Right lobe of liver (tissue), 6 donors: Measurements from ENCODE around the gene GPSM3. TPM values are rescaled to one million over a fixed set of nuclear protein-coding genes. Genes with fewer than 3 reads are reported as not detected.

ENCODE experiments used
- ATAC-seq, 4 donors: fragments of 200-7000 bp; cut with Tn5 transposase; one replicate each; pipeline ENCODE4 v1.9.1; 2020; ENCODE audit warnings: mild to moderate bottlenecking in 4 of 4, moderate library complexity in 4 of 4
- DNase-seq, 3 donors: peaks; one replicate each; pipeline ENCODE4 v3.0.0-alpha.2; 2020
- H3K27ac ChIP-seq, 3 donors: fragments of 200-600 bp; one replicate each; pipeline ENCODE4 v1.8.0; 2022
- H3K27me3 ChIP-seq, 2 donors: fragments of 200-600 bp; one replicate each; pipeline ENCODE4 v1.8.0; 2022
- H3K36me3 ChIP-seq, 4 donors: fragments of 200-600 bp; sonication (generic) in 1 of 4; one replicate each; pipeline versions ENCODE4 v1.5.1 to v1.8.0; 2017 to 2022; ENCODE audit warnings: control low read depth in 1 of 4
- H3K4me1 ChIP-seq, 4 donors: fragments of 200-600 bp; sonication (generic) in 1 of 4; one replicate each; pipeline versions ENCODE4 v1.5.1 to v1.8.0; 2017 to 2022; ENCODE audit warnings: control low read depth in 1 of 4
- H3K4me3 ChIP-seq, 3 donors: fragments of 200-600 bp; one replicate each; pipeline ENCODE4 v1.8.0; 2022
- H3K9me3 ChIP-seq, 4 donors: fragments of 200-600 bp; sonication (generic) in 1 of 4; one replicate each; pipeline versions ENCODE4 v1.5.1 to v1.8.0; 2017 to 2022; ENCODE audit warnings: control low read depth in 1 of 4
- CTCF ChIP-seq, 4 donors: fragments of 200-600 bp in 3 of 4; fragments of 450-650 bp in 1 of 4; IDR thresholded peaks; one replicate each; pipeline versions ENCODE4 v1.5.1 to v1.8.0; 2016 to 2022; ENCODE audit warnings: antibody characterized with exemption in 4 of 4, mild to moderate bottlenecking in 2 of 4
- POLR2A ChIP-seq: fragments of 450-650 bp; IDR thresholded peaks from one replicate; pipeline ENCODE4 v1.6.1; 2017; ENCODE audit warnings: antibody characterized with exemption, mild to moderate bottlenecking
- WGBS: methylation state at CpG from one replicate; pipeline ENCODE4 v1.1.6; 2018; ENCODE audit warnings: low coverage, low lambda C conversion rate; ENCODE audit not compliant: insufficient coverage; ENCODE audit errors: missing lambda C conversion rate; 5-methylcytosine and 5-hydroxymethylcytosine counted together
- intact Hi-C, 2 donors: fragments of 100-400 bp; cut with DNase I; formaldehyde crosslinking; loops; one replicate each; pipeline versions ENCODE4 v1.11.2 to v1.14.1; 2022
- total RNA-seq, 6 experiments: library from RNA; depleted of rRNA in 2 of 6; stranded (reverse); fragments of >200 nt in 2 of 6; fragmentation: NEBNext Ultra II Directional in 3 of 6; extraction: Animal tissue kit (Norgen Biotek cat#: 25700) in 3 of 6; gene quantifications; one replicate each; pipeline versions ENCODE4 v1.1.0 to v1.2.4, GENCODE V29; 2016 to 2023
- donor health status: DM: no; HTN: yes; CAD: no.
- donor health status: DM: no; HTN: no; CAD: no.
- donor health status: DM: no; HTN: no; CAD: no.
- donor health status: DM: no; HTN: yes; CAD: no.
- donor health status: DM: no; HTN: yes; CAD: no.

The GPSM3 gene
- total RNA-seq, 6 experiments from 2014 or later: 3.7 to 9.2 (median 5.7) TPM

GRCh38 chr6:32170294-32170693, 22.1 kb downstream of the GPSM3 start:
- Histone ChIP-seq H3K27me3 (no peaks in the 10 kb centered on the region), H3K4me1 (peaks cover 0 to 10% (median 4%) of the 10 kb centered on the region in 4 donors), H3K36me3 (peaks cover 0 to 25% (median 10%) of the 10 kb centered on the region in 4 donors), H3K4me3 (no peak overlapping the region), H3K9me3 (no peaks in the 10 kb centered on the region), H3K27ac (no peak overlapping the region)
- intact Hi-C loops: no loop called here
- no peak for ATAC-seq
- DNase-seq: no peak
- 91% methylated on average over 11 of the region's 11 CpGs for WGBS
- no peak for TF ChIP-seq POLR2A
- TF ChIP-seq CTCF (IDR thresholded peaks at IDR 0.05): no peak

- WGBS: 90% methylated on average over 3 of the region's 11 CpGs
- intact Hi-C loops: no loop called here
- Histone ChIP-seq H3K9me3 (no peaks in the 10 kb centered on the region), H3K4me3 (no peak overlapping the region), H3K27ac (no peak overlapping the region), H3K27me3 (no peaks in the 10 kb centered on the region), H3K4me1 (no peaks in the 10 kb centered on the region), H3K36me3 (peaks cover 0 to 25% (median 10%) of the 10 kb centered on the region in 4 donors)
- TF ChIP-seq POLR2A (no peak), CTCF (IDR thresholded peaks at IDR 0.05) (no peak)
- peak in 1 of 4 donors; percentile 19 for ATAC-seq
- no peak for DNase-seq
These were observed 23.4 kb downstream of the GPSM3 start for GRCh38 chr6:32168807-32169591.

- peaks cover 0 to 25% (median 10%) of the 10 kb centered on the region in 4 donors for H3K36me3 ChIP-seq
- no peak overlapping the region for H3K4me3 ChIP-seq
- no peaks in the 10 kb centered on the region for H3K4me1 ChIP-seq
- no peak overlapping the region for H3K27ac ChIP-seq
- H3K9me3 ChIP-seq: no peaks in the 10 kb centered on the region
- no peaks in the 10 kb centered on the region for H3K27me3 ChIP-seq
- intact Hi-C loops: no loop called here
- ATAC-seq: no peak
- no peak for DNase-seq
- no peak for TF ChIP-seq POLR2A
- no peak for TF ChIP-seq CTCF (IDR thresholded peaks at IDR 0.05)
- 40% methylated on average over 1 of the region's 2 CpGs for WGBS
These were observed 24.1 kb downstream of the GPSM3 start for GRCh38 chr6:32168350-32168749.

GRCh38 chr6:32167761-32168262, 24.6 kb downstream of the GPSM3 start:
- no peaks in the 10 kb centered on the region for H3K9me3 ChIP-seq
- H3K27me3 ChIP-seq: no peaks in the 10 kb centered on the region
- H3K4me3 ChIP-seq: no peak overlapping the region
- intact Hi-C loops: no loop called here
- no peaks in the 10 kb centered on the region for H3K4me1 ChIP-seq
- WGBS: 86% methylated on average over 4 of the region's 6 CpGs
- DNase-seq (no peak), ATAC-seq (no peak)
- no peak overlapping the region for H3K27ac ChIP-seq
- TF ChIP-seq POLR2A (no peak), CTCF (IDR thresholded peaks at IDR 0.05) (no peak)
- H3K36me3 ChIP-seq: peaks cover 0 to 25% (median 10%) of the 10 kb centered on the region in 4 donors
